GM12878 (cell line): ENCODE results near the gene FXYD3. TPM values are rescaled to one million over a fixed set of nuclear protein-coding genes. Genes with fewer than 3 reads are reported as not detected.

Experiments used
- ATAC-seq: fragments of 200-7000 bp; cut with Tn5 transposase; 3 replicates; pipeline ENCODE4 v1.9.1; 2020; ENCODE audit warnings: mild to moderate bottlenecking, moderate library complexity
- BruUV-seq: library from RNA; stranded (reverse); fragments of 400-500 nt; replicated peaks from 2 replicates; lab custom pipeline; 2021; lab: Mats Ljungman, UMichigan
- CTCF ChIA-PET: fragments of 300-600 bp; sonication (Branson Sonifier 250); formaldehyde crosslinking; extraction: SDS; loops from one replicate; lab custom pipeline; 2021; ENCODE audit warnings: inconsistent platforms; lab: Yijun Ruan, JAX
- POLR2A ChIA-PET: fragments of 350-600 bp; formaldehyde crosslinking; extraction: SDS; loops from one replicate; lab custom pipeline; 2021; ENCODE audit warnings: inconsistent platforms; lab: Charles Lee
- RAD21 ChIA-PET: fragments of 300-600 bp; sonication (Branson Sonifier 250); formaldehyde crosslinking; loops from one replicate; lab custom pipeline; 2023; ENCODE audit warnings: antibody characterized with exemption; ENCODE audit not compliant: unreplicated experiment; lab: Charles Lee
- SMC1A ChIA-PET: fragments of 300-600 bp; sonication (Branson Sonifier 250); formaldehyde crosslinking; loops from one replicate; lab custom pipeline; 2023; ENCODE audit not compliant: unreplicated experiment, uncharacterized antibody; lab: Charles Lee
- DNase-seq: peaks from one replicate; pipeline ENCODE4 v3.0.0-alpha.2; 2011; ENCODE audit warnings: low read depth, low spot score
- FAIRE-seq: peaks from 3 replicates; lab custom pipeline; 2011; peaks lifted over from hg19 to GRCh38; lab: Jason Lieb, UNC
- H2AFZ ChIP-seq: 2 replicates; pipeline ENCODE4 v1.6.0; 2011; ENCODE audit warnings: low read depth, low read length, control low read depth; ENCODE audit not compliant: control insufficient read depth
- H3K27ac ChIP-seq: 2 replicates; pipeline ENCODE4 v1.5.1; 2011; ENCODE audit warnings: control low read depth; ENCODE audit not compliant: control insufficient read depth, insufficient read depth
- H3K27me3 ChIP-seq, 2 experiments: replicated peaks in 1 of 2; 2 replicates each; pipeline versions ENCODE4 v1.6.0 to v1.6.1; 2011; ENCODE audit warnings: low read length in 1 of 2; ENCODE audit not compliant: control insufficient read depth in 2 of 2, insufficient read depth in 2 of 2
- H3K36me3 ChIP-seq, 2 experiments: 2 replicates each; pipeline ENCODE4 v1.5.1; 2011; ENCODE audit warnings: low read length in 1 of 2; ENCODE audit not compliant: control insufficient read depth in 2 of 2, insufficient read depth in 2 of 2
- H3K4me1 ChIP-seq: 2 replicates; pipeline ENCODE4 v1.6.1; 2011; ENCODE audit warnings: mild to moderate bottlenecking, low read length, moderate library complexity, mixed read lengths; ENCODE audit not compliant: control insufficient read depth, insufficient read depth
- H3K4me2 ChIP-seq: 2 replicates; pipeline ENCODE4 v1.6.0; 2011; ENCODE audit warnings: control low read depth; ENCODE audit not compliant: control insufficient read depth, insufficient read depth
- H3K4me3 ChIP-seq: fragments of 200-600 bp; sonication (generic); 2 replicates; pipeline ENCODE4 v1.5.1; 2016
- H3K79me2 ChIP-seq: 2 replicates; pipeline ENCODE4 v1.6.0; 2011; ENCODE audit warnings: low read length; ENCODE audit not compliant: control insufficient read depth, insufficient read depth
- H3K9ac ChIP-seq: 2 replicates; pipeline ENCODE4 v1.8.0; 2011; ENCODE audit warnings: low read length, control low read depth, mixed read lengths; ENCODE audit not compliant: control insufficient read depth, insufficient read depth
- H3K9me3 ChIP-seq: replicated peaks from 3 replicates; pipeline ENCODE4 v1.5.1; 2011; ENCODE audit warnings: mild to moderate bottlenecking, low read length; ENCODE audit not compliant: control insufficient read depth, insufficient read depth
- H4K20me1 ChIP-seq: 2 replicates; pipeline ENCODE4 v1.6.0; 2011; ENCODE audit not compliant: control insufficient read depth, insufficient read depth
- CHD4 ChIP-seq: fragments of 200-600 bp; sonication (generic); IDR thresholded peaks from 2 replicates; pipeline ENCODE4 v1.6.1; 2016; ENCODE audit warnings: mild to moderate bottlenecking
- KLF5 ChIP-seq: fragments of 450-650 bp; IDR thresholded peaks from 2 replicates; pipeline ENCODE4 v1.6.1; 2014; ENCODE audit warnings: mild to moderate bottlenecking; ENCODE audit not compliant: partially characterized antibody
- NFXL1 ChIP-seq: fragments of 450-650 bp; IDR thresholded peaks from 2 replicates; pipeline ENCODE4 v1.6.1; 2017; ENCODE audit warnings: antibody characterized with exemption, mild to moderate bottlenecking, borderline replicate concordance
- NKRF ChIP-seq: fragments of 450-650 bp; conservative IDR thresholded peaks from 2 replicates; pipeline ENCODE4 v1.6.1; 2017; ENCODE audit warnings: mild to moderate bottlenecking, moderate library complexity
- YY1 ChIP-seq: IDR thresholded peaks from 2 replicates; pipeline ENCODE4 v1.6.1; 2011; ENCODE audit warnings: low read depth, mild to moderate bottlenecking, low read length
- ZBTB33 ChIP-seq: fragments of 450-650 bp; IDR thresholded peaks from 2 replicates; pipeline ENCODE4 v1.6.1; 2017; ENCODE audit warnings: mild to moderate bottlenecking
- WGBS: methylation state at CpG from one replicate; pipeline ENCODE4 v1.1.6; 2016; ENCODE audit warnings: low lambda C conversion rate; ENCODE audit not compliant: insufficient replicate concordance, insufficient coverage; ENCODE audit errors: missing lambda C conversion rate; 5-methylcytosine and 5-hydroxymethylcytosine counted together
- in situ Hi-C: fragments of 300-500 bp; cut with MboI; formaldehyde crosslinking; loops from 9 replicates; pipeline ENCODE4 v1.14.3; 2018; ENCODE audit warnings: mixed read lengths
- intact Hi-C: fragments of 100-400 bp; cut with micrococcal nuclease; formaldehyde crosslinking; loops from one replicate; pipeline ENCODE4 v1.14.2; 2022; ENCODE audit not compliant: unreplicated experiment
- polyA plus RNA-seq, 11 experiments: library from polyadenylated mRNA; depleted of rRNA in 4 of 11; unstranded in 6 of 11; stranded (reverse) in 5 of 11; fragments of >200 nt; fragmentation: Nextera tagmentation in 4 of 11; fragmentation: Illumina TruSeq in 1 of 11; extraction: Ambion mirVana in 4 of 11; extraction: Trizol in 1 of 11; gene quantifications; 1 replicate in 1 of 11; 2 replicates in 10 of 11; pipeline versions ENCODE4 v1.2.1 to v1.2.3, GENCODE V29; 2011 to 2016; ENCODE audit warnings: inconsistent platforms in 2 of 11, missing spikeins in 2 of 11, low read depth in 1 of 11
- total RNA-seq, 4 experiments: library from RNA; depleted of rRNA in 3 of 4; stranded (reverse); fragments of >200 nt in 3 of 4; fragmentation: Illumina TruSeq in 1 of 4; extraction: Trizol in 1 of 4; gene quantifications; 2 replicates each; pipeline versions ENCODE4 v1.2.1 to v1.2.3, GENCODE V29; 2013 to 2021
- TF ChIP-seq, protein P1 (sequence below): fragments of 150-350 bp; IDR thresholded peaks from 2 replicates; pipeline ENCODE4 v1.6.1; 2014; ENCODE audit warnings: mild to moderate bottlenecking, low read depth, low read length
- TF ChIP-seq, protein P2 (sequence below): fragments of 450-650 bp; IDR thresholded peaks from 2 replicates; pipeline ENCODE4 v1.6.1; 2017; ENCODE audit warnings: antibody characterized with exemption, mild to moderate bottlenecking, moderate library complexity

FXYD3 gene
- total and polyA plus RNA-seq, 10 of the 15 experiments (the other 5 are each of a cell fraction or from before 2014, with no cell fraction given), result 0.09 to 0.44 TPM; not detected in 8

DNA sequence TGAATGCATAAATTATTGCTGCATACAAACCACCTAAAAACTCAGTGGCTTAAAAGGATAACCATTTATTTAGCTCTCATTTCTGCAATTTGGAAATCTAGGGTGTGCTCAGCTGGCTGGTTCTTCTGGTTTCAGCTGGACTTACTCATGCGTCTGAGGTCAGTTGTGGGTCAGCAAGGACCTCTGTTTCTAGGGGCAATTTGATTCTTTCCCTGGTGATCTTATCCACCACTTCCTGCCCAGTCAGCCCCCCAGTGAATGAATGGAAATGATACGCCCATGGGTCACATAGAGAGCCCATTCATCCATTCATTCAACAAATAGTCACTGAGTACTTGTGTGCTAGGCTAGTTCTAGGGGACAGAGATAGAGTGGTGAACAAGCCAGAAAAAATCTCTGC is 48.8 kb downstream of the FXYD3 start:
- no TSS peak for BruUV-seq
- FAIRE-seq, result no peak
- no peaks in the 10 kb centered on the region for H3K27me3 ChIP-seq
- ChIA-PET RAD21 (no interaction called here), POLR2A (no interaction called here), CTCF (no interaction called here)
- peaks cover 30 to 54% of the 10 kb centered on the region in 2 experiments for H3K36me3 ChIP-seq
- H3K9ac ChIP-seq, result no peak overlapping the region
- no peak for TF ChIP-seq CHD4
- TF ChIP-seq NFXL1, result no peak
- TF ChIP-seq ZBTB33, result no peak
- no peak for TF ChIP-seq YY1
- TF ChIP-seq, protein P1, sequence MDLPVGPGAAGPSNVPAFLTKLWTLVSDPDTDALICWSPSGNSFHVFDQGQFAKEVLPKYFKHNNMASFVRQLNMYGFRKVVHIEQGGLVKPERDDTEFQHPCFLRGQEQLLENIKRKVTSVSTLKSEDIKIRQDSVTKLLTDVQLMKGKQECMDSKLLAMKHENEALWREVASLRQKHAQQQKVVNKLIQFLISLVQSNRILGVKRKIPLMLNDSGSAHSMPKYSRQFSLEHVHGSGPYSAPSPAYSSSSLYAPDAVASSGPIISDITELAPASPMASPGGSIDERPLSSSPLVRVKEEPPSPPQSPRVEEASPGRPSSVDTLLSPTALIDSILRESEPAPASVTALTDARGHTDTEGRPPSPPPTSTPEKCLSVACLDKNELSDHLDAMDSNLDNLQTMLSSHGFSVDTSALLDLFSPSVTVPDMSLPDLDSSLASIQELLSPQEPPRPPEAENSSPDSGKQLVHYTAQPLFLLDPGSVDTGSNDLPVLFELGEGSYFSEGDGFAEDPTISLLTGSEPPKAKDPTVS, result no peak
- TF ChIP-seq, protein P2, sequence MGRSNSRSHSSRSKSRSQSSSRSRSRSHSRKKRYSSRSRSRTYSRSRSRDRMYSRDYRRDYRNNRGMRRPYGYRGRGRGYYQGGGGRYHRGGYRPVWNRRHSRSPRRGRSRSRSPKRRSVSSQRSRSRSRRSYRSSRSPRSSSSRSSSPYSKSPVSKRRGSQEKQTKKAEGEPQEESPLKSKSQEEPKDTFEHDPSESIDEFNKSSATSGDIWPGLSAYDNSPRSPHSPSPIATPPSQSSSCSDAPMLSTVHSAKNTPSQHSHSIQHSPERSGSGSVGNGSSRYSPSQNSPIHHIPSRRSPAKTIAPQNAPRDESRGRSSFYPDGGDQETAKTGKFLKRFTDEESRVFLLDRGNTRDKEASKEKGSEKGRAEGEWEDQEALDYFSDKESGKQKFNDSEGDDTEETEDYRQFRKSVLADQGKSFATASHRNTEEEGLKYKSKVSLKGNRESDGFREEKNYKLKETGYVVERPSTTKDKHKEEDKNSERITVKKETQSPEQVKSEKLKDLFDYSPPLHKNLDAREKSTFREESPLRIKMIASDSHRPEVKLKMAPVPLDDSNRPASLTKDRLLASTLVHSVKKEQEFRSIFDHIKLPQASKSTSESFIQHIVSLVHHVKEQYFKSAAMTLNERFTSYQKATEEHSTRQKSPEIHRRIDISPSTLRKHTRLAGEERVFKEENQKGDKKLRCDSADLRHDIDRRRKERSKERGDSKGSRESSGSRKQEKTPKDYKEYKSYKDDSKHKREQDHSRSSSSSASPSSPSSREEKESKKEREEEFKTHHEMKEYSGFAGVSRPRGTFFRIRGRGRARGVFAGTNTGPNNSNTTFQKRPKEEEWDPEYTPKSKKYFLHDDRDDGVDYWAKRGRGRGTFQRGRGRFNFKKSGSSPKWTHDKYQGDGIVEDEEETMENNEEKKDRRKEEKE, result no peak
- TF ChIP-seq NKRF, result no peak
- no peak for TF ChIP-seq KLF5
- TF ChIP-seq, all 136 proteins: peak for 0
- Histone ChIP-seq H3K9me3 (peaks cover 40% of the 10 kb centered on the region), H3K4me2 (no peak overlapping the region), H2AFZ (no peak overlapping the region), H3K4me1 (peaks cover 11% of the 10 kb centered on the region; the same call in 1 of the 2 replicates), H3K27ac (no peak overlapping the region), H4K20me1 (no peaks in the 10 kb centered on the region), H3K4me3 (no peak overlapping the region), H3K79me2 (no peaks in the 10 kb centered on the region)
- 93% methylated on average over 2 of the region's 2 CpGs for WGBS
- intact Hi-C loops (no loop called here), in situ Hi-C loops (no loop called here)
- DNase-seq (no peak), ATAC-seq (no peak)
- SMC1A ChIA-PET, result interaction anchor here (1.4 kb wide), 1 partner anchor 35 kb away, joined by 4 read pairs; no protein-coding TSS in a partner anchor
